ENCODE measurements around the gene MINDY4.

GRCh38 chr7:30934225-30934624, 163.0 kb downstream of the MINDY4 start:
- TF ChIP-seq ZNF274 (IDR thresholded peaks at IDR 0.05; ENCODE audit: low read depth, low read length), result no peak
- TF ChIP-seq SUZ12 (IDR thresholded peaks at IDR 0.05; ENCODE audit: extremely low read depth, insufficient read depth, insufficient read length), result no peak
- no peak for TF ChIP-seq YY1 (IDR thresholded peaks at IDR 0.05; ENCODE audit: insufficient read depth, insufficient read length)

Data from NT2/D1 (cell line).